H9 (cell line): ENCODE results near the gene EFCAB11. TPM values are rescaled to one million over a fixed set of nuclear protein-coding genes. Genes with fewer than 3 reads are reported as not detected.
A peak's percentile ranks its signal among the peaks of the same experiment; 100 is the strongest.

ENCODE experiments used
- DNase-seq: peaks from one replicate; pipeline ENCODE4 v3.0.0-alpha.2; 2017
- H2AFZ ChIP-seq: one replicate; pipeline ENCODE4 v1.6.1; 2013; ENCODE audit warnings: mild to moderate bottlenecking, low read length, control low read depth, moderate library complexity
- H2AK5ac ChIP-seq: 2 replicates; pipeline ENCODE4 v1.6.1; 2013; ENCODE audit warnings: low read length, control low read depth, mixed read lengths; ENCODE audit not compliant: insufficient read length
- H2BK120ac ChIP-seq: one replicate; pipeline ENCODE4 v1.6.1; 2013; ENCODE audit warnings: low read depth, mild to moderate bottlenecking, low read length, control low read depth, inconsistent platforms; ENCODE audit not compliant: poor library complexity, severe bottlenecking
- H2BK12ac ChIP-seq: 2 replicates; pipeline ENCODE4 v1.6.1; 2013; ENCODE audit warnings: low read length, control low read depth, mixed read lengths, low read depth; ENCODE audit not compliant: insufficient read length
- H2BK15ac ChIP-seq: 2 replicates; pipeline ENCODE4 v1.6.1; 2013; ENCODE audit warnings: low read depth, low read length, control low read depth
- H2BK20ac ChIP-seq: one replicate; pipeline ENCODE4 v1.6.1; 2013; ENCODE audit warnings: low read depth, mild to moderate bottlenecking, low read length, control low read depth, inconsistent platforms; ENCODE audit not compliant: poor library complexity, severe bottlenecking
- H2BK5ac ChIP-seq: 2 replicates; pipeline ENCODE4 v1.6.1; 2013; ENCODE audit warnings: low read length, control low read depth, mixed read lengths; ENCODE audit not compliant: insufficient read length
- H3K14ac ChIP-seq: 2 replicates; pipeline ENCODE4 v1.6.1; 2013; ENCODE audit warnings: low read length, control low read depth; ENCODE audit not compliant: insufficient read depth
- H3K18ac ChIP-seq: 2 replicates; pipeline ENCODE4 v1.6.1; 2013; ENCODE audit warnings: low read depth, mild to moderate bottlenecking, mixed read lengths, low read length, control low read depth; ENCODE audit not compliant: insufficient read length
- H3K23ac ChIP-seq: 2 replicates; pipeline ENCODE4 v1.6.1; 2013; ENCODE audit warnings: low read length, control low read depth, mixed read lengths, low read depth; ENCODE audit not compliant: insufficient read length
- H3K23me2 ChIP-seq: 2 replicates; pipeline ENCODE4 v1.6.1; 2013; ENCODE audit warnings: low read depth, mild to moderate bottlenecking, mixed read lengths, low read length, control low read depth; ENCODE audit not compliant: insufficient read length, poor library complexity, severe bottlenecking
- H3K27ac ChIP-seq: 2 replicates; pipeline ENCODE4 v1.5.1; 2013; ENCODE audit warnings: low read length, control low read depth, mixed read lengths, low read depth; ENCODE audit not compliant: insufficient read length
- H3K27me3 ChIP-seq: 2 replicates; pipeline ENCODE4 v1.6.1; 2013; ENCODE audit warnings: low read length, control low read depth, inconsistent platforms; ENCODE audit not compliant: insufficient read depth
- H3K4ac ChIP-seq: 2 replicates; pipeline ENCODE4 v1.6.1; 2013; ENCODE audit warnings: low read depth, mild to moderate bottlenecking, control low read depth, inconsistent platforms, low read length, moderate library complexity
- H3K4me1 ChIP-seq: 2 replicates; pipeline ENCODE4 v1.6.1; 2013; ENCODE audit warnings: low read length, control low read depth, inconsistent platforms; ENCODE audit not compliant: insufficient read depth
- H3K4me2 ChIP-seq: 2 replicates; pipeline ENCODE4 v1.6.1; 2013; ENCODE audit warnings: low read length, control low read depth, mixed read lengths; ENCODE audit not compliant: insufficient read length, insufficient read depth
- H3K56ac ChIP-seq: 2 replicates; pipeline ENCODE4 v1.6.1; 2013; ENCODE audit warnings: low read depth, mild to moderate bottlenecking, mixed read lengths, low read length, control low read depth; ENCODE audit not compliant: insufficient read length
- H3K79me1 ChIP-seq: 2 replicates; pipeline ENCODE4 v1.6.1; 2013; ENCODE audit warnings: low read depth, mild to moderate bottlenecking, moderate library complexity, low read length, control low read depth, inconsistent platforms; ENCODE audit not compliant: insufficient read depth, poor library complexity, severe bottlenecking
- H3K79me2 ChIP-seq: 2 replicates; pipeline ENCODE4 v1.6.1; 2013; ENCODE audit warnings: low read length, control low read depth, inconsistent platforms; ENCODE audit not compliant: insufficient read depth
- H3K9ac ChIP-seq: 2 replicates; pipeline ENCODE4 v1.6.1; 2013; ENCODE audit warnings: low read length, control low read depth, mixed read lengths; ENCODE audit not compliant: insufficient read length; ENCODE audit errors: extremely low read depth
- H3K9me3 ChIP-seq: one replicate; pipeline ENCODE4 v1.6.1; 2013; ENCODE audit warnings: low read depth, low read length, inconsistent platforms; ENCODE audit not compliant: control insufficient read depth
- H3T11ph ChIP-seq: one replicate; pipeline ENCODE4 v1.6.1; 2013; ENCODE audit warnings: mild to moderate bottlenecking, low read length, control low read depth, inconsistent platforms
- H4K20me1 ChIP-seq: one replicate; pipeline ENCODE4 v1.6.1; 2013; ENCODE audit not compliant: control insufficient read depth, insufficient read length, insufficient read depth
- H4K5ac ChIP-seq: 2 replicates; pipeline ENCODE4 v1.6.1; 2013; ENCODE audit warnings: low read depth, mild to moderate bottlenecking, mixed read lengths, low read length, control low read depth; ENCODE audit not compliant: insufficient read length
- H4K8ac ChIP-seq: replicated peaks from 2 replicates; pipeline ENCODE4 v1.6.1; 2013; ENCODE audit warnings: low read length, control low read depth, mixed read lengths, low read depth; ENCODE audit not compliant: insufficient read length
- H4K91ac ChIP-seq: 2 replicates; pipeline ENCODE4 v1.6.1; 2013; ENCODE audit warnings: low read depth, mild to moderate bottlenecking, moderate library complexity, mixed read lengths, low read length, control low read depth; ENCODE audit not compliant: insufficient read length
- H3K27ac Mint-ChIP-seq, 3 experiments: 2 replicates in 2 of 3; 3 replicates in 1 of 3; pipeline ENCODE4 v1.8.0; 2020 to 2021; ENCODE audit warnings: mixed read lengths in 3 of 3, mild to moderate bottlenecking in 1 of 3, moderate library complexity in 1 of 3
- H3K27me3 Mint-ChIP-seq: 2 replicates; pipeline ENCODE4 v1.8.0; 2021; ENCODE audit warnings: low read depth, mild to moderate bottlenecking, moderate library complexity, mixed read lengths
- H3K36me3 Mint-ChIP-seq, 3 experiments: 2 replicates in 2 of 3; 3 replicates in 1 of 3; pipeline ENCODE4 v1.8.0; 2020 to 2021; ENCODE audit warnings: low read depth in 3 of 3, mixed read lengths in 3 of 3; ENCODE audit not compliant: insufficient read depth in 1 of 3
- H3K4me1 Mint-ChIP-seq, 2 experiments: 2 replicates each; pipeline ENCODE4 v1.8.0; 2020; ENCODE audit warnings: mixed read lengths in 2 of 2
- H3K4me3 Mint-ChIP-seq, 2 experiments: 2 replicates in 1 of 2; 3 replicates in 1 of 2; pipeline ENCODE4 v1.8.0; 2020 to 2021; ENCODE audit warnings: mild to moderate bottlenecking in 2 of 2, mixed read lengths in 2 of 2, moderate library complexity in 1 of 2
- H3K9me3 Mint-ChIP-seq, 2 experiments: 2 replicates in 1 of 2; 3 replicates in 1 of 2; pipeline ENCODE4 v1.8.0; 2020; ENCODE audit warnings: mild to moderate bottlenecking in 2 of 2, mixed read lengths in 2 of 2, moderate library complexity in 1 of 2
- CTCF ChIP-seq: fragments of 200-600 bp; sonication (generic); conservative IDR thresholded peaks from 3 replicates; pipeline ENCODE4 v1.8.0; 2021; ENCODE audit warnings: antibody characterized with exemption, mild to moderate bottlenecking
- WGBS: extraction: QIAGEN DNeasy Blood & Tissue Kit; methylation state at CpG from one replicate; pipeline ENCODE4 v1.1.7; 2013; ENCODE audit warnings: missing lambda C conversion rate, low lambda C conversion rate, mixed read lengths; ENCODE audit not compliant: insufficient read length; ENCODE audit errors: extremely low coverage; 5-methylcytosine and 5-hydroxymethylcytosine counted together
- total RNA-seq: library from RNA; stranded (reverse); gene quantifications from 2 replicates; pipeline ENCODE4 v1.2.1, GENCODE V29; 2021

The EFCAB11 gene
- total RNA-seq, 1 experiment from 2014 or later: 17.4 TPM

GRCh38 chr14:89841851-89842250 is 112.7 kb downstream of the EFCAB11 start:
- H3K4me2 ChIP-seq: no peak overlapping the region
- no peak overlapping the region for H3K27ac ChIP-seq
- H3K9me3 ChIP-seq: no peaks in the 10 kb centered on the region
- H3K79me1 ChIP-seq: no peaks in the 10 kb centered on the region
- no peak overlapping the region for H3K23ac ChIP-seq
- peak; percentile 56 for DNase-seq
- no peak overlapping the region for H3K14ac ChIP-seq
- peaks cover 8 to 18% of the 10 kb centered on the region in 2 experiments; a peak in 3 of 5 replicates for H3K9me3 Mint-ChIP-seq
- no peak overlapping the region for H4K91ac ChIP-seq
- no peak overlapping the region for H3K27ac Mint-ChIP-seq
- H3K9ac ChIP-seq: no peak overlapping the region
- peaks cover 11 to 14% of the 10 kb centered on the region in 2 experiments for H3K4me1 Mint-ChIP-seq
- H3K4me3 Mint-ChIP-seq: no peak overlapping the region; a peak in 1 of 5 replicates
- H3K79me2 ChIP-seq: no peaks in the 10 kb centered on the region
- TF ChIP-seq CTCF: peak; percentile 62
- no peak overlapping the region for H3K4ac ChIP-seq
- peaks cover 4% of the 10 kb centered on the region; the same call in 1 of the 2 replicates for H3K4me1 ChIP-seq
- H3K23me2 ChIP-seq: no peaks in the 10 kb centered on the region
- H3K36me3 Mint-ChIP-seq: peaks cover 0 to 17% (median 8%) of the 10 kb centered on the region in 3 experiments; a peak in 5 of 7 replicates
- no peak overlapping the region for H3T11ph ChIP-seq
- H2AK5ac ChIP-seq: no peak overlapping the region
- H2BK20ac ChIP-seq: no peak overlapping the region
- no peak overlapping the region for H3K18ac ChIP-seq
- no peaks in the 10 kb centered on the region; the same call in 1 of the 2 replicates for H3K27me3 Mint-ChIP-seq
- H2BK120ac ChIP-seq: no peak overlapping the region
- no peak overlapping the region for H4K8ac ChIP-seq
- H2BK5ac ChIP-seq: no peak overlapping the region
- no peaks in the 10 kb centered on the region for H4K20me1 ChIP-seq
- no peak overlapping the region for H2AFZ ChIP-seq
- no peak overlapping the region for H2BK12ac ChIP-seq
- H3K27me3 ChIP-seq: no peaks in the 10 kb centered on the region
- no peak overlapping the region for H4K5ac ChIP-seq
- H3K56ac ChIP-seq: no peak overlapping the region
- H2BK15ac ChIP-seq: no peak overlapping the region
- WGBS: no CpG with 5 or more reads among the region's 6 CpGs
